Endothelial cell (in vitro differentiated cells): ENCODE measurements around the gene WNT5B. TPM values are rescaled to one million over a fixed set of nuclear protein-coding genes. Genes with fewer than 3 reads are reported as not detected.
"Not testable (repeated sequence)": the region's sequence is repeated elsewhere in the genome, so short reads cannot be mapped to it uniquely, and the experiment has no call there.

Source experiments
- DNase-seq: peaks from one replicate; pipeline ENCODE4 v3.0.0; 2021; ENCODE audit warnings: low spot score
- H3K27ac Mint-ChIP-seq: one replicate; pipeline ENCODE4 v1.8.0; 2021; ENCODE audit warnings: mixed read lengths, inconsistent platforms; ENCODE audit not compliant: unreplicated experiment
- H3K27me3 Mint-ChIP-seq: one replicate; pipeline ENCODE4 v1.8.0; 2021; ENCODE audit warnings: mild to moderate bottlenecking, moderate library complexity, mixed read lengths, inconsistent platforms; ENCODE audit not compliant: unreplicated experiment
- H3K36me3 Mint-ChIP-seq: one replicate; pipeline ENCODE4 v1.8.0; 2021; ENCODE audit warnings: mild to moderate bottlenecking, low read depth, mixed read lengths, inconsistent platforms; ENCODE audit not compliant: unreplicated experiment
- H3K4me1 Mint-ChIP-seq: one replicate; pipeline ENCODE4 v1.8.0; 2021; ENCODE audit warnings: mild to moderate bottlenecking, mixed read lengths, inconsistent platforms; ENCODE audit not compliant: unreplicated experiment
- H3K4me3 Mint-ChIP-seq: one replicate; pipeline ENCODE4 v1.8.0; 2021; ENCODE audit warnings: mild to moderate bottlenecking, mixed read lengths, inconsistent platforms; ENCODE audit not compliant: unreplicated experiment
- H3K9me3 Mint-ChIP-seq: one replicate; pipeline ENCODE4 v1.8.0; 2021; ENCODE audit warnings: mixed read lengths, inconsistent platforms; ENCODE audit not compliant: unreplicated experiment
- CTCF ChIP-seq: fragments of 200-600 bp; sonication (generic); IDR thresholded peaks from one replicate; pipeline ENCODE4 v1.5.0; 2021; ENCODE audit warnings: antibody characterized with exemption; ENCODE audit not compliant: unreplicated experiment
- total RNA-seq: library from RNA; stranded (reverse); fragmentation: NEBNext Ultra II Directional; extraction: Animal tissue kit (Norgen Biotek cat#: 25700); gene quantifications from one replicate; pipeline ENCODE4 v1.2.1, GENCODE V29; 2021; ENCODE audit not compliant: unreplicated experiment

Gene WNT5B
- total RNA-seq, 1 donor from 2014 or later: 7.5 TPM

DNA sequence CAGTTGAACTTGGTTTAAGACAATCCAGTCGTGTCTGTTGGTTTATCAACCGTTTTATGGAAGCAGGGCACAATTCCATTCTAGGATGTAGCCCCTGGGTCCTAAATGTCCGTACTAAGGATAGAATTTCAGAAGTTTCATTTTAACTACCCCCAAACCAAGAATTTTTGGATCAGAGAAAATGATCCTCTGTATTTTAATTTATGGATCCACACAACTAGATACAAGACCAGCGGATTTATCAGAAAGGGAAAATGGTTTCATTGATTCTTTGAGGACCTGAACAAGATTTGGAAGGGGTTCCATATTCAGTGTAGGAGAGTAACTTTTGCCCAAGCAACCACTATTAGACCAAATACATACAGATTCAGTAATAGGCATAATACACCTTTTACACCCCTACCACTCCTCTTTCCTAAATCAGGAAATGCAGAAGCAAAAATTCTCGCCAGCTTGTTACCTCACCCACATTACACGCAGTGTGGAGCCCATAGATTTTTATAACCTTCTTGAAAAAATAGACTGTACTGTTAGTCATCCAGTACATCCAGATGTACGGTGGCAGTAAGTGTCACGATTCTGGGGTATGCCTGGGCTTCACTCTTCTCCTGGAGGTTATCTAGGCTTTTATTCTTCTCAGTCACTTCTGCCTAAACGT is 33.2 kb upstream of the WNT5B start:
- DNase-seq: no peak
- peaks cover 31% of the 10 kb centered on the region for H3K4me1 Mint-ChIP-seq
- peaks cover 16% of the 10 kb centered on the region for H3K27me3 Mint-ChIP-seq
- H3K27ac Mint-ChIP-seq: peak overlapping the region; percentile 96
- H3K9me3 Mint-ChIP-seq: no peaks in the 10 kb centered on the region
- peak overlapping the region; percentile 95 for H3K4me3 Mint-ChIP-seq
- TF ChIP-seq CTCF: no peak
- peaks cover 12% of the 10 kb centered on the region for H3K36me3 Mint-ChIP-seq

DNA sequence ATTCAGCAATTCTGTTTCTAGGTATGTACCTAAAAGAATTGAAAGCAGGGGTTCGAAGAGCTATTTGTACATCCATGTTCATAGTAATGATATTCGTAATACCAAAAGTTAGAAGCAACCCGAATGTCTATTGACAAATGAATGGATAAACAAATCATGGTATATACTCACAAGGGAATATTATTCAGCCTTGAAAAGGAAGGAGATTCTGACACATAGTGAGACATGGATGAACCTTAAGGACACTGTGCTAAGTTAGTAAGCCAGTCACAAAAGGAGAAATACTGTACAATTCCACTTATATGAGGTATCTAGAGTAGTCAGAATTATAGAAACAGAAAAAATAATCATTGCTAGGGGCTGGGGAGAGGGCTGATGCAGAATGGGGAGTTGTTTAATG is 30.3 kb upstream of the WNT5B start:
- Mint-ChIP-seq H3K4me3 (no peak overlapping the region), H3K4me1 (peaks cover 12% of the 10 kb centered on the region)

GRCh38 chr12:1602706-1603105 is 26.3 kb upstream of the WNT5B start:
- H3K4me1 Mint-ChIP-seq: peaks cover 12% of the 10 kb centered on the region
- H3K27me3 Mint-ChIP-seq, DNase-seq, H3K9me3 Mint-ChIP-seq, H3K27ac Mint-ChIP-seq, H3K36me3 Mint-ChIP-seq, H3K4me3 Mint-ChIP-seq: not testable (repeated sequence)

More for the DNA sequence above, 30.3 kb upstream of the WNT5B start:
- TF ChIP-seq CTCF: no peak
- Mint-ChIP-seq H3K27me3 (peaks cover 7% of the 10 kb centered on the region), H3K27ac (no peak overlapping the region), H3K9me3 (no peaks in the 10 kb centered on the region), H3K36me3 (peaks cover 7% of the 10 kb centered on the region)
- DNase-seq: no peak

GRCh38 chr12:1603269-1603993 is 25.6 kb upstream of the WNT5B start:
- no peaks in the 10 kb centered on the region for H3K9me3 Mint-ChIP-seq
- peaks cover 3% of the 10 kb centered on the region for H3K27me3 Mint-ChIP-seq
- H3K27ac Mint-ChIP-seq: no peak overlapping the region
- no peaks in the 10 kb centered on the region for H3K36me3 Mint-ChIP-seq
- TF ChIP-seq CTCF: no peak
- DNase-seq: no peak
- H3K4me1 Mint-ChIP-seq: peaks cover 12% of the 10 kb centered on the region
- no peak overlapping the region for H3K4me3 Mint-ChIP-seq

GRCh38 chr12:1604464-1604863 is 24.6 kb upstream of the WNT5B start:
- no peak for DNase-seq
- TF ChIP-seq CTCF: no peak
- Mint-ChIP-seq H3K36me3 (no peaks in the 10 kb centered on the region), H3K27me3 (peaks cover 3% of the 10 kb centered on the region), H3K9me3 (no peaks in the 10 kb centered on the region), H3K27ac (no peak overlapping the region), H3K4me1 (peaks cover 12% of the 10 kb centered on the region), H3K4me3 (no peak overlapping the region)
